HG03135 (cell line): Measurements from ENCODE around the gene ZNF516.

Experiments
- ATAC-seq: cut with Tn5 transposase; IDR thresholded peaks from one replicate; pipeline ENCODE4 v1.9.1; 2021; ENCODE audit warnings: mild to moderate bottlenecking, moderate library complexity; ENCODE audit not compliant: unreplicated experiment

The ZNF516 gene

DNA sequence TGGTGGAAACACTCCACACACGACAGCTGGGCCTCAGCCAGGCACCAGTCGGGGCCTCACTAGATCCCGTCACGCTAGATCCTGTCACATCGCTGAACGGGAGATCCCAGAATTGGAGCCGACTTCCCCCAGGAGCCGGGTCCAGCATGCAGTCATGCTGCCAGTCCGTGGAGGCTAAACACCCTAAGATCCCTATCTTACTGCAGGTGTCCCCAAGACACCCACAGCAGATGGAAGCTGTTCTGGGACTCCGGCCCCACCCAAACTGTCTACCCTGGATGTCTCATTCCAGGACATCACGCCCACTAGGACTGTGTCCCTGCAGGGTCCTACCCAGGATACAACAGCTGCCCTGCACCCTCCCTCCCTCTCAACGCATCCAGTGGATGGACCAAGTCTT is 23.4 kb downstream of the ZNF516 start:
- no peak for ATAC-seq

DNA sequence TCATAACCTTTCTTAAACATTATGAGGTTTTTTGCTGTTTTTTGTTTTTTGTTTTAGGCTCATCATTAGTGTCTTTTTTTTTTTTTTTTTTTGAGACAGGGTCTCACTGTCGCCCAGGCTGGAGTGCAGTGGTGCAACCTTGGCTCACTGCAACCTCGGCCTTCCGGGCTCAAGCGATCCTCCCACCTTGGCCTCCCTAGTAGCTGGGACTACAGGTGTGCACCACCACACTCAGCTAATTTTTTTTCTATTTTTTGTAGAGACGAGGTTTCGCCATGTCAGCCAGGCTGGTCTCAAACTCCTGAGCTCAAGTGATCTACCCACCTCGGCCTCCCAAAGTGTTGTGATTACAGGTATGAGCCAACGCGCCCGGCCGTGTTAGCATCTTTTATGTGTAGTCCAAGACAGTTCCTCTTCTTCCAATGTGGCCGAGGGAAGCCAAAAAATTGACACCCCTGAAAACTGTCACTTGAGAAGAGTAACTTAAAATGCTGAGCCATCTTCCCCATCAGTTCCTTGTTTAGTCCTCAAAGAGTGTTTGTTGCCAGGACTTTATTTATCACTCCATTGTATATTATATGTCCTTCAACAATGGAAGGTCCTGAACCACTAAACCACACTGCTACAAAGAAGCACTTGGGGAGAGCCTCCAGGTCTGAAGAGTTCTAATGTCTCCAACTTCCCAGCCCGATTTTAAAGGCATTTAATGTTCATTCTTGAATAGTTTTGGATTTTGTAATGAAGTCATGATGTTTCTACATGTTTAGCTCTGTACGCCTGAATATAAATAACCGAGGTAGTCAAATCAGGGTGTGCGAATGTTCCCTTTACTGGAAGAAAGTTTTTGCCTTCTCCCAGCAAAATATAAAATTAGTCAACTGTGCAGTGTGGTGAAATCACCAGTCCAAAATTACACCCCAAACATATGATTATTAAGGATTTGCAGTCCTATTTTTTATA is 26.4 kb downstream of the ZNF516 start:
- no peak for ATAC-seq

- ATAC-seq = peak; percentile 50
Observed at GRCh38 chr18:76467371-76468190, 27.5 kb downstream of the ZNF516 start.

DNA sequence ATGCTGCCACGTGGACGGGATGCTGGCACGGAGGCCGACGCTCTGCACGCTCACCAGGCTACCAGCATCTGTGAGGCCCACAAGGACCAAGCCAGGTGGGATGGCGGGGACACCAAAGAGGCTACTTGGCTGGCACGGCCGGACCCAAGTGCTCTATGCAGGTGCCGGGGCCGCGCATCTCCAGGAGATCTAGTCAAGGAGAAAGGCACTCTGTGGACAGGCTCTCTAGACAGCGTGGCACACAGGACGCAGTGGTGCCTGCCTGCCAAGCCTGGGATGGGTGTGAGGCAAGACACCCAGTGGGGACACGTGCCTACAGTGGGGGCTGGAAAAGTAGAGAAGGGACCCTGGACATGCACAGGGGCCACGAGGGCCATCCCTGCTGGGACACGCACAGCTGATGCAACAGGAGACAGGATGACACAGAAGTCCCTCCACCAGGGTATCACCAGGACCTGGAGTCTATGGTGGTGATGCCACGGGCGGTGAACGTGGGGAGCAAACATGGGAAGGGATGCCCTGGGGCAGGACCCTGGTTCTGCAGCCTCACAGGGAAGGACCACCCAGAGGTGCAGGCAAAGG is 28.5 kb downstream of the ZNF516 start:
- no peak for ATAC-seq

GRCh38 chr18:76465630-76466409 is 29.2 kb downstream of the ZNF516 start:
- ATAC-seq = no peak

- ATAC-seq = no peak
Observed at GRCh38 chr18:76464281-76465259, 30.5 kb downstream of the ZNF516 start.

DNA sequence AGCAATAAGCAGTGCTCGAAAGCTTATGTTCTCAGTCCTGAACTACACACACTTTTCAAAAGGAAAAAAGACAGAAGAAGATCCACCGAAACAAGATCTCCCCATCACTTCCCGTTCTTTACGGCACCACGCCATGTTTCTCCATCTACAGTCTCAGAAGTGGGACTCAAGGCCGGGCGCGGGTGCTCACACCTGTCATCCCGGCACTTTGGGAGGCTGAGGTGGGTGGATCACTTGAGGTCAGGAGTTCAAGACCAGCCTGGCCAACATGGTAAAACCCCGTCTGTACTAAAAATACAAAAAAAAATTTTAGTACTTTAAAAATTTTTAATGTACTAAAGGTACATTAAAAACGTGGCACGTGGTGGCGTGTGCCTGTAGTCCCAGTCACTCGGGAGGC is 31.2 kb downstream of the ZNF516 start:
- no peak for ATAC-seq

DNA sequence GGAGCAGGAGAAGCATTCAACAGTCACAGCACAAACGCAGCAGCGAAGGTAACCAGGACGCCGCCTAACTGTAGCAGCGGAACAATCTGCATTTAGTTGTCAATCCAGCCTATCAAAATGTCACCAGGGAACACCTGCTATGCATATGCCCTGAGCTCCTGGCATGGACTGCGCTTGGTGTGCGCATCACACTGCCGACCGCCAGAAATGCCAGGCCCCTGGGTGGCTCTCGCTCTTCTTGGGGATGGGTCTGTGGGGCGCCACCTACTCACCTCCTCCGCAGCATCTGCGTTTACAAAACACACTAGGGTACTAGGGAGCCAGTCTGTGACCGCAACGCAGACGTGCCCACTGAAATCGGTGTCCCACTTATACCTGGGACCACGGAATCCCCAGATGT is 31.7 kb downstream of the ZNF516 start:
- ATAC-seq = no peak

DNA sequence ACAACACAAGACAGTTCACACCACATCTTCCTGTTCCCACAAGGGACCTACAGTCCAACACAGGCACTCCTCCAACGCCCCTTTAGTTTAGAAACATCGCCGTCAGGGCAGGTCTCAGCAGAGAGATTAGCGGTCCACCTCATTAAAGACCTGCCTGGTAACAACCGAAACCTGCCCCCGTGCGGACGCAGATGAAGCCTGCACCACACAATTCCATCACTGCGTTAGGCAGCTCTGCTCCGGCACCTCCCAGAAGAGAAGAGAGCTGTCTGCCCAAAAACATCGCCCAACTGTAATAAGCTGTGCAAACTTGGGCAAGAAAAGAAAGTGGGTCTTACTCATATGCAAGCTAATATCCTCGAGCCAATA is 32.7 kb downstream of the ZNF516 start:
- ATAC-seq = no peak

GRCh38 chr18:76461692-76462325 is 33.2 kb downstream of the ZNF516 start:
- no peak for ATAC-seq

DNA sequence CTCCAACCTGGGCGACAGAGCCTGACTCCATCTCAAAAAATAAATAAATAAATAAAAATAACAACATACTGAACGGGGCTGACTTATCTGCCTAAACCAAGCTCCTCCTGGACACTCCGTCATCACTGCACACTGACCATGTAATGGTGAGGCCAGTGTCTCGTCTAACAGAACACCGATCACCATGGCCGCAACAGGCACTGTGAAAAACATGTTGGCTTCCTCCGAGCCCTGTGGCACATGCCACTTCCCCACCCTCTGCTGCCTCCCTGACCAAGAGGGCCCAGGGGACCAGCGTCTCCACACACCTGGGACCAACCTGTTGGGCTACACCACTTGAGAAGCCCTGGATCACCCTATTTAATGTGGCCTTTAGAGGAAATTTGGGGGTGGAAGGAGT is 33.9 kb downstream of the ZNF516 start:
- ATAC-seq = no peak

DNA sequence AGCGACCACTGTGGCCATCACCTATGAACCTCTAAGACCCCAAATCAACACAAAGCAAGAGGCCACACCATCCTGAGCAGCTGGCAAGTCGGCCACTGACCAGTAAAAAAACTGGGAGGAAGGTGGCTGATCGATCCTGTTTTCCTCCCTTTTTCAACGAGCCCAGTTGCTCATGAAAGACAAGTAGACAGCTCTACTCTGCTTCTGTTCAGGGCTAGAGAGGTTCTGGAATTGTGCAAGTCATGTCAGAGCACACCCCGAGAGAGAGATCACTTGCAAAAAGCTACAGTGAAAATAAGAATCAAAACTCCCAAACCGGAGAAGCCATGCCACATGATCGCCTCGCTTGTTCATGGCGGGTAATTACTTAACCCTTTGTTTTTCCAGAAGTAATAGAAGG is 34.6 kb downstream of the ZNF516 start:
- ATAC-seq = no peak

- ATAC-seq = no peak
Observed at GRCh38 chr18:76459687-76460350, 35.2 kb downstream of the ZNF516 start.

GRCh38 chr18:76459312-76459686 is 35.7 kb downstream of the ZNF516 start:
- no peak for ATAC-seq

- ATAC-seq = no peak
Observed at GRCh38 chr18:76458522-76459311, 36.3 kb downstream of the ZNF516 start.

- ATAC-seq = no peak
Observed at GRCh38 chr18:76457957-76458356, 37.1 kb downstream of the ZNF516 start.

- ATAC-seq = no peak
Observed at GRCh38 chr18:76457475-76457874, 37.6 kb downstream of the ZNF516 start.

DNA sequence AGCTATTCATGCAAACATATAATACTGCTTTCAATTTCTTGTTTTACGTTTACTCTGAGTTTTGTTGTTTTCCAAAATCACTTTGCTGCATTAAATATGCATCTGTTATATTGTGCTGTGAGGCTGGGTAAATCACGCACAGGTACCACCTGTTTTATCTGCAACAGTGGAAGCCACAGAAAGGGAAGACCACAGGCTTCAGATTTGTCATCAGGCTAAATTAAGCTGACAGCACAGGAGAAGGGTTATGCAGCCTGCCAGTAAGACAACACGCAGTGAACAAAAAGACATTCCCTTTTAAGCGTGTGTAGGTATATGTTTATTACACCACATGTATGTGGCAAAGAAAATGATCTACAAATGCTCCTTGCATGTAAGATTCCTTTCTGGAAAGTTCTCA is 38.2 kb downstream of the ZNF516 start:
- no peak for ATAC-seq
